Breast epithelium (tissue), 4 donors: ENCODE measurements around the gene DUSP6. TPM values are rescaled to one million over a fixed set of nuclear protein-coding genes. Genes with fewer than 3 reads are reported as not detected.
"Not testable (repeated sequence)": the region's sequence is repeated elsewhere in the genome, so short reads cannot be mapped to it uniquely, and the experiment has no call there.

Experiments
- DNase-seq, 2 donors: peaks; one replicate each; pipeline ENCODE4 v3.0.0-alpha.2; 2019; ENCODE audit warnings: low spot score in 2 of 2
- H3K27ac ChIP-seq, 2 donors: fragments of 200-600 bp; sonication (generic) in 1 of 2; one replicate each; pipeline ENCODE4 v1.5.1; 2016 to 2019; ENCODE audit warnings: mild to moderate bottlenecking in 1 of 2
- H3K27me3 ChIP-seq, 2 donors: fragments of 200-600 bp; sonication (generic) in 1 of 2; one replicate each; pipeline versions ENCODE4 v1.5.1 to v1.6.0; 2017 to 2019; ENCODE audit warnings: control low read depth in 1 of 2, mild to moderate bottlenecking in 1 of 2
- H3K36me3 ChIP-seq: fragments of 200-600 bp; one replicate; pipeline ENCODE4 v1.5.1; 2019
- H3K4me1 ChIP-seq, 2 donors: fragments of 200-600 bp; sonication (generic); one replicate each; pipeline ENCODE4 v1.5.1; 2016 to 2019; ENCODE audit warnings: control low read depth in 1 of 2
- H3K4me3 ChIP-seq, 3 donors: fragments of 200-600 bp; sonication (generic); 1 replicate in 2 of 3; 2 replicates in 1 of 3; pipeline ENCODE4 v1.5.1; 2016 to 2019; ENCODE audit warnings: mild to moderate bottlenecking in 3 of 3, moderate library complexity in 2 of 3
- H3K9me3 ChIP-seq, 2 donors: fragments of 200-600 bp; sonication (generic) in 1 of 2; one replicate each; pipeline ENCODE4 v1.5.1; 2016 to 2019; ENCODE audit warnings: control low read depth in 1 of 2
- CTCF ChIP-seq, 3 donors: fragments of 450-650 bp; IDR thresholded peaks; one replicate each; pipeline ENCODE4 v1.5.1; 2016 to 2017; ENCODE audit warnings: antibody characterized with exemption in 3 of 3, mild to moderate bottlenecking in 3 of 3, moderate library complexity in 3 of 3
- POLR2A ChIP-seq: fragments of 450-650 bp; IDR thresholded peaks from one replicate; pipeline ENCODE4 v1.6.1; 2016; ENCODE audit warnings: antibody characterized with exemption, mild to moderate bottlenecking, moderate library complexity
- POLR2AphosphoS5 ChIP-seq, 3 donors: sonication (generic); formaldehyde crosslinking; IDR thresholded peaks; one replicate each; pipeline ENCODE4 v1.6.1; 2017; ENCODE audit warnings: antibody characterized with exemption in 3 of 3
- intact Hi-C: fragments of 100-400 bp; cut with DNase I; formaldehyde crosslinking; loops from one replicate; pipeline ENCODE4 v1.15.1; 2023; ENCODE audit warnings: low total_unique reads
- total RNA-seq, 3 donors: library from RNA; depleted of rRNA; stranded (reverse); fragments of >200 nt; gene quantifications; one replicate each; pipeline ENCODE4 v1.1.0, GENCODE V29; 2016

DUSP6 gene
- total RNA-seq, 3 donors from 2014 or later, result 53.8 to 97.5 (median 88.8) TPM

DNA sequence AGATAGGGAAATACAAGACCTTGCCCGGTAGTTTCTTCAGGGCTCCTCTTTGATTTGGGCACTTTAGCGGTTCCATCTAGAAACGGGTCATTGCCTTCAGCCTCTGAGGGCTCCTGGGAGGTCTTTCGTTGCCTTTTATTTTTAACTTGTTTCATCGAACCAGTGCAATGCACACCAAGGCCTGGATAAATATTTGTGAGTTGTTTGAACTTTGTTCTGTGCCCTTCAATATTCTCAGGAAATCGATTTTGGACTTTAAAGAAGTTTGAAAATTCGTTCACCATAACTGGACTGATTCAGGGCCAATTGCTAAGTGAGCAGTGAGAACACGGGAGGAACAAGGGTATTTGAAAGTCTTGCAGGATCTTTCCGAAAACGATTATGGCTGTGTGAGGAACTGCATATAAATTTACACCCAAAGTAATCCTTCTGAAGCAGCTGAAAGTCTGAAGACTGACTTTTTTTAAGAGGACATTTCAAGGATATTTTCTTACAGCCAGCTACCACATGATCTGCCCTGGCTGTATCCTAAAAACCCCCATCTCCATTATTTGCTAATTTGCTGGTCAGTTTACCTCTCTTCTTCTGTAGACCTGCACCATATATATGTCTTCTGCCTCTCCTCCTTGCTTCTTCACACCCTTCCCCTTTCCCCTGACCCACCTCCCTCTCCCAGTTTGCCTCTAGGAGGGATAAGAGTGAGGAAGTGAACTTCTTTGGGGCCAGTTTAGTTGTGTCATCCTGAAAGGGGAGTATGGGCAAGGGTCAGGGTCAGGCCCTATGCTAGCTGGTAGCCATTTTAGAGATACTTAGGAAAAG is 8.0 kb downstream of the DUSP6 start:
- H3K36me3 ChIP-seq, result no peaks in the 10 kb centered on the region
- H3K4me1 ChIP-seq, result peaks cover 0 to 4% of the 10 kb centered on the region in 2 donors
- H3K27me3 ChIP-seq, result no peaks in the 10 kb centered on the region
- H3K4me3 ChIP-seq, result no peak overlapping the region
- H3K27ac ChIP-seq, result no peak overlapping the region
- intact Hi-C loops, result no loop called here
- H3K9me3 ChIP-seq, result no peaks in the 10 kb centered on the region
- no peak for DNase-seq
- TF ChIP-seq CTCF (IDR thresholded peaks at IDR 0.05) (no peak), POLR2A (no peak), POLR2AphosphoS5 (IDR thresholded peaks at IDR 0.05) (no peak)

DNA sequence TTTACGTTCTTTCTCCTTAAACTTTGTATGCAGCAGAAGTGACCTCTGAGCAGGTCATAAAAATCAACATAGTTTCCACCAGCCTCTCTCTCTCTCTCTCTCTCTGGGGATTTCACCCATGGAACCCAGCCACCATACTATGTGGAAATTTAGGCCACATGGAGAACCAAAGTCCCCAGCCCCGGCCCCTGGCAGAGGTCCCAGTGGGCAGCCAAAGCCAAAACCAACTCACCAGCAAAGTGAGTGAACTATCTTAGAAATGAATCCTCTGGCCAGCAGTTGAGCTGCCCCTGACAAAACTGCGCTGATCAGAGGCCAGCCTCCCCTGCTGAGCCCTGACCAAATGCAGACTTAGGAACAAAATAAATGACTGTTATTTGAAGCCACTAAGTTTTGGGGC is 9.2 kb downstream of the DUSP6 start:
- H3K9me3 ChIP-seq, result no peaks in the 10 kb centered on the region
- intact Hi-C loops, result no loop called here

DNA sequence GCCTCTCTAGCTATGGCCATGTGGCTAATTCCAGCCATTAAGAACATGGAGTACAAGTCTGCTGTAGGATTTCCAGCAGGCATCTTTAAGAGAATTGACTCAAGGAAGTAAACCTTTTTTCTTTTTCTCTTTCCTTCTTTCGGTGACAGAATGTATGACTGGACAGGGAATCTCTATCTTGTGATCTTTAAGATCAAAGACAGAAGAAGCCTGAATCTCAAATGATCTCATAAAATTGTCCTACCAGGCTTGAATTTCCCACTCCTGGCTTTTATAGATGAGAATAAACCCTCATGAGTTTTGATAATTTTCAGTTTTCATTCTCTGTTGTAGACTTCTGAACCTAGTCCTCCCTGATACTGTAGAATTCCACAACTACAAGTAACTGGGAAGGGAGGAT is 11.4 kb downstream of the DUSP6 start:
- Histone ChIP-seq H3K27me3 (no peaks in the 10 kb centered on the region), H3K4me1 (no peaks in the 10 kb centered on the region), H3K4me3 (no peak overlapping the region), H3K27ac (no peak overlapping the region), H3K9me3 (no peaks in the 10 kb centered on the region), H3K36me3 (no peaks in the 10 kb centered on the region)
- DNase-seq, result no peak
- TF ChIP-seq POLR2A, result no peak
- TF ChIP-seq CTCF (IDR thresholded peaks at IDR 0.05), result no peak
- intact Hi-C loops, result no loop called here

More for the DNA sequence above, 9.2 kb downstream of the DUSP6 start:
- no peaks in the 10 kb centered on the region for H3K36me3 ChIP-seq
- no peak overlapping the region for H3K27ac ChIP-seq
- H3K27me3 ChIP-seq, result no peaks in the 10 kb centered on the region
- no peaks in the 10 kb centered on the region for H3K4me1 ChIP-seq
- DNase-seq, result no peak
- no peak overlapping the region for H3K4me3 ChIP-seq
- TF ChIP-seq POLR2A, result no peak
- no peak for TF ChIP-seq CTCF (IDR thresholded peaks at IDR 0.05)
- TF ChIP-seq POLR2AphosphoS5 (IDR thresholded peaks at IDR 0.05), result no peak

DNA sequence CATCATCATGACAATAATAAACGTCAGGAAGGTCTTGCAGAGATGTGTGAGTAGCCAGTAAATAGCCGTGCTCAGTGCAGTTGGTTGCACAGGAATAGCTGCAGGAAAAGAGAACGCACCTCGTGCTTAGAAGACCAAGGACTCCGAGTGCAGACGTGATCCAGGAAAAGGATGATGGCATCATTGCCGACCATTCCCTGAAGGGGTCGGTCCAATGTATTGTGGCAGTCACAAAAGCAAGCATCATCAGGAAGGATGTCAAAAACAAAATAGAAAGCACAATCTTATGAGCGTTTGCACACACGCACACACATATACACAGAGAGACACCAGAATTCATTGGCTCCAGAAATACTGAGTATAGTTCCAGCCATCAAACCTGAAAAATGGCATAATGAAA is 12.8 kb downstream of the DUSP6 start:
- Histone ChIP-seq H3K27ac (no peak overlapping the region), H3K4me3 (no peak overlapping the region), H3K27me3 (no peaks in the 10 kb centered on the region), H3K9me3 (no peaks in the 10 kb centered on the region), H3K4me1 (no peaks in the 10 kb centered on the region), H3K36me3 (no peaks in the 10 kb centered on the region)
- intact Hi-C loops, result loop anchor here (5.0 kb wide), 1 partner anchor 467 kb away; no protein-coding TSS in a partner anchor
- DNase-seq, result no peak
- TF ChIP-seq POLR2AphosphoS5 (IDR thresholded peaks at IDR 0.05), result no peak
- TF ChIP-seq CTCF (IDR thresholded peaks at IDR 0.05), result no peak
- no peak for TF ChIP-seq POLR2A

DNA sequence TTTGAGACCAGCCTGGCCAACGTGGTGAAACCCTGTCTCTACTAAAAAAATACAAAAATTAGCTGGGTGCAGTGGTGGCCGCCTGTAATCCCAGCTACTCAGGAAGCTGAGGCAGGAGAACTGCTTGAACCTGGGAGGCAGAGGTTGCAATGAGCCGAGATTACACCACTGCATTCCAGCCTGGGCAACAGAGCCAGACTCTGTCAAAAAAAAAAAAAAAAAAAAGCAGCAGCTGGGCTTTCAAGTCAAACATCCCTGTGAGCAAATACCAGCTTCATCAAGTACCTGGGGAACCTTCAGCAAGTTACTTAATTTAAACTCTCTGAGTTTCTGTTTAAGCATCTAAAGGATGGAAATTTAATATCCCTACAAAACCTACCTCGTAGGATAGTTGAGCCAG is 15.2 kb downstream of the DUSP6 start:
- intact Hi-C loops, result loop anchor here (5.0 kb wide), 1 partner anchor 465 kb away; no protein-coding TSS in a partner anchor
- not testable (repeated sequence) for H3K27ac ChIP-seq, H3K9me3 ChIP-seq, H3K4me3 ChIP-seq, H3K4me1 ChIP-seq, DNase-seq, H3K27me3 ChIP-seq, H3K36me3 ChIP-seq
